Dermis blood vessel endothelial cell (primary cell): ENCODE measurements around the gene TMC7. TPM values are rescaled to one million over a fixed set of nuclear protein-coding genes. Genes with fewer than 3 reads are reported as not detected.
"Not testable (repeated sequence)": the region's sequence is repeated elsewhere in the genome, so short reads cannot be mapped to it uniquely, and the experiment has no call there.

Source experiments
- DNase-seq: peaks from one replicate; pipeline ENCODE4 v3.0.0; 2010
- total RNA-seq: library from RNA; depleted of rRNA; stranded (reverse); fragments of >200 nt; gene quantifications from 2 replicates; pipeline ENCODE4 v1.2.3, GENCODE V29; 2014

Gene TMC7
- total RNA-seq, 1 donor from 2014 or later = 6.5 TPM

- DNase-seq = no peak
Observed at GRCh38 chr16:18984435-18985005, 786 bp downstream of the TMC7 start.

- DNase-seq = not testable (repeated sequence)
Observed at GRCh38 chr16:18985256-18985655, 1.5 kb downstream of the TMC7 start.

- not testable (repeated sequence) for DNase-seq
Observed at GRCh38 chr16:18991731-18992130, 8.0 kb downstream of the TMC7 start.

GRCh38 chr16:18993531-18993930, 9.8 kb downstream of the TMC7 start:
- not testable (repeated sequence) for DNase-seq

- not testable (repeated sequence) for DNase-seq
Observed at GRCh38 chr16:18994181-18994580, 10.4 kb downstream of the TMC7 start.

GRCh38 chr16:18995406-18995805, 11.7 kb downstream of the TMC7 start:
- DNase-seq = not testable (repeated sequence)

- DNase-seq = not testable (repeated sequence)
Observed at GRCh38 chr16:18996536-18996935, 12.8 kb downstream of the TMC7 start.

- not testable (repeated sequence) for DNase-seq
Observed at GRCh38 chr16:18997001-18997400, 13.3 kb downstream of the TMC7 start.

GRCh38 chr16:18999045-18999393, 15.3 kb downstream of the TMC7 start:
- DNase-seq = no peak

GRCh38 chr16:19001788-19002187, 18.1 kb downstream of the TMC7 start:
- no peak for DNase-seq

GRCh38 chr16:19003935-19004334, 20.2 kb downstream of the TMC7 start:
- DNase-seq = no peak

- DNase-seq = peak; percentile 81
Observed at GRCh38 chr16:19005561-19006445, 22.1 kb downstream of the TMC7 start.

GRCh38 chr16:19006446-19007315, 22.9 kb downstream of the TMC7 start:
- no peak for DNase-seq

GRCh38 chr16:19008245-19009169, 24.8 kb downstream of the TMC7 start:
- DNase-seq = no peak

GRCh38 chr16:19011169-19011731, 27.5 kb downstream of the TMC7 start:
- DNase-seq = peak; percentile 26

- DNase-seq = no peak
Observed at GRCh38 chr16:19014461-19014860, 30.7 kb downstream of the TMC7 start.

GRCh38 chr16:19017179-19017578, 33.4 kb downstream of the TMC7 start:
- no peak for DNase-seq

GRCh38 chr16:19020689-19021088, 37.0 kb downstream of the TMC7 start:
- DNase-seq = no peak

GRCh38 chr16:19021747-19022146, 38.0 kb downstream of the TMC7 start:
- DNase-seq = no peak

GRCh38 chr16:19027416-19027815, 43.7 kb downstream of the TMC7 start:
- no peak for DNase-seq

GRCh38 chr16:19029980-19030379, 46.2 kb downstream of the TMC7 start:
- peak; percentile 75 for DNase-seq

- DNase-seq = no peak
Observed at GRCh38 chr16:19031738-19032137, 48.0 kb downstream of the TMC7 start.
